ENCODE measurements around the gene MEF2C.

DNA sequence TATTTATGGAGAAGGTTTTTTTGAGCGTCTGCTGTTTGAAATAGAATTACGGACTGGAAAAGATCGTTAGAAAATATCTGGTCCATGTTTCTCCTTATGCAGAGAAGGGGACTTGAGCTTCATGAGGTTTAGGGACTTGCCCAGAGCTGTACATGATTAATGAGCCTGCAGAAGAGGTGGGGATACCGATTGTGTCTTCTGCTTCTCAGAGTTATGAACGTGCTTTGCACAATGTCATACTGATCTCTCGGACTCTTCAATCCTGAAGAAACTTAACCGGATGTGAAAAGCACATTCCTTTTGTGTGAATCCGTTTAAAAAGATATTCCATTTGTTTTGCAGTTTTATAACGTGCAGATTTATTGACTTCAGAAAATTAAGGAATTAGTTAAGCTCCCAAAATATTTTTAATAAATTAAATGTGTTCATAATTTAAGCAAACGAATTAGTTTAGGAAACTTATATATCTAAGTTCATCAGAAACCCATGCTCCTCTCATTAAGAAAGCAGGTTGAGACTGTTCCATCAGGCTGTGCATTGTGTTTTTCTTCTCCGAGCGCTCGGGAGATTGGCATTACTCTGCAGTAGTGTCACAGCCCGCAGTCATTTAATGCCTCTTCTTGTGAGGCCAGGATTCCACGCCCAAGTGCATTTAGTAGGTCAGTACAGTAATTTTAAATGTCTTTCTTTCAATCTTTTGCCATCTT lies 40.8 kb upstream of the MEF2C start:
- no peak for TF ChIP-seq ZNF138 (CRISPR knock-in tag; conservative IDR thresholded peaks at IDR 0.05)
- TF ChIP-seq, protein P1, sequence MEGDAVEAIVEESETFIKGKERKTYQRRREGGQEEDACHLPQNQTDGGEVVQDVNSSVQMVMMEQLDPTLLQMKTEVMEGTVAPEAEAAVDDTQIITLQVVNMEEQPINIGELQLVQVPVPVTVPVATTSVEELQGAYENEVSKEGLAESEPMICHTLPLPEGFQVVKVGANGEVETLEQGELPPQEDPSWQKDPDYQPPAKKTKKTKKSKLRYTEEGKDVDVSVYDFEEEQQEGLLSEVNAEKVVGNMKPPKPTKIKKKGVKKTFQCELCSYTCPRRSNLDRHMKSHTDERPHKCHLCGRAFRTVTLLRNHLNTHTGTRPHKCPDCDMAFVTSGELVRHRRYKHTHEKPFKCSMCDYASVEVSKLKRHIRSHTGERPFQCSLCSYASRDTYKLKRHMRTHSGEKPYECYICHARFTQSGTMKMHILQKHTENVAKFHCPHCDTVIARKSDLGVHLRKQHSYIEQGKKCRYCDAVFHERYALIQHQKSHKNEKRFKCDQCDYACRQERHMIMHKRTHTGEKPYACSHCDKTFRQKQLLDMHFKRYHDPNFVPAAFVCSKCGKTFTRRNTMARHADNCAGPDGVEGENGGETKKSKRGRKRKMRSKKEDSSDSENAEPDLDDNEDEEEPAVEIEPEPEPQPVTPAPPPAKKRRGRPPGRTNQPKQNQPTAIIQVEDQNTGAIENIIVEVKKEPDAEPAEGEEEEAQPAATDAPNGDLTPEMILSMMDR (IDR thresholded peaks at IDR 0.05): no peak
- TF ChIP-seq, protein P2, sequence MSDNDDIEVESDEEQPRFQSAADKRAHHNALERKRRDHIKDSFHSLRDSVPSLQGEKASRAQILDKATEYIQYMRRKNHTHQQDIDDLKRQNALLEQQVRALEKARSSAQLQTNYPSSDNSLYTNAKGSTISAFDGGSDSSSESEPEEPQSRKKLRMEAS (CRISPR knock-in tag; IDR thresholded peaks at IDR 0.05): no peak
- no peak for TF ChIP-seq NFYB (CRISPR knock-in tag; conservative IDR thresholded peaks at IDR 0.05; ENCODE audit: low read depth)
- no peak for TF ChIP-seq CREB1 (CRISPR knock-in tag; IDR thresholded peaks at IDR 0.05)
